Keratinocyte (primary cell): ENCODE results near the gene MARCHF7. TPM values are rescaled to one million over a fixed set of nuclear protein-coding genes. Genes with fewer than 3 reads are reported as not detected.
"Not testable (repeated sequence)": the region's sequence is repeated elsewhere in the genome, so short reads cannot be mapped to it uniquely, and the experiment has no call there.

Experiments
- DNase-seq: peaks from one replicate; pipeline ENCODE4 v3.0.0-alpha.2; 2011; ENCODE audit warnings: low read depth, missing footprints, low spot score
- FAIRE-seq: peaks from 2 replicates; lab custom pipeline; 2011; peaks lifted over from hg19 to GRCh38; lab: Jason Lieb, UNC
- H2AFZ ChIP-seq: 2 replicates; pipeline ENCODE4 v1.6.0; 2012; ENCODE audit warnings: low read length, control low read depth, inconsistent platforms; ENCODE audit not compliant: control insufficient read depth
- H3K27ac ChIP-seq: 2 replicates; pipeline ENCODE4 v1.5.1; 2011; ENCODE audit warnings: low read length; ENCODE audit not compliant: control insufficient read depth, insufficient read depth
- H3K27me3 ChIP-seq: 3 replicates; pipeline ENCODE4 v1.6.0; 2011; ENCODE audit warnings: low read length; ENCODE audit not compliant: control insufficient read depth, insufficient read depth; ENCODE audit errors: extremely low read depth
- H3K36me3 ChIP-seq, 2 experiments: 2 replicates in 1 of 2; 3 replicates in 1 of 2; pipeline ENCODE4 v1.5.1; 2011; ENCODE audit warnings: low read length in 2 of 2, mild to moderate bottlenecking in 1 of 2; ENCODE audit not compliant: control insufficient read depth in 2 of 2, insufficient read depth in 2 of 2; ENCODE audit errors: extremely low read depth in 1 of 2
- H3K4me1 ChIP-seq: 3 replicates; pipeline ENCODE4 v1.5.1; 2011; ENCODE audit warnings: low read length; ENCODE audit not compliant: control insufficient read depth, insufficient read depth; ENCODE audit errors: extremely low read depth
- H3K4me2 ChIP-seq: 3 replicates; pipeline ENCODE4 v1.6.0; 2011; ENCODE audit warnings: low read depth, low read length; ENCODE audit not compliant: control insufficient read depth, insufficient read depth; ENCODE audit errors: extremely low read depth
- H3K4me3 ChIP-seq, 3 experiments: fragments of 200-600 bp in 1 of 3; sonication (generic) in 1 of 3; 2 replicates in 2 of 3; 3 replicates in 1 of 3; pipeline ENCODE4 v1.5.1; 2011 to 2016; ENCODE audit warnings: low read length in 3 of 3, mild to moderate bottlenecking in 3 of 3, control low read depth in 2 of 3, inconsistent platforms in 1 of 3, low read depth in 1 of 3, mixed read lengths in 1 of 3, mixed run types in 1 of 3, moderate library complexity in 1 of 3; ENCODE audit not compliant: control insufficient read depth in 2 of 3, insufficient read depth in 2 of 3; ENCODE audit errors: extremely low read depth in 1 of 3
- H3K79me2 ChIP-seq: 2 replicates; pipeline ENCODE4 v1.6.0; 2012; ENCODE audit warnings: low read length; ENCODE audit not compliant: control insufficient read depth, insufficient read depth
- H3K9ac ChIP-seq: 3 replicates; pipeline ENCODE4 v1.6.0; 2011; ENCODE audit warnings: low read length; ENCODE audit not compliant: control insufficient read depth, insufficient read depth; ENCODE audit errors: extremely low read depth
- H3K9me1 ChIP-seq: 3 replicates; pipeline ENCODE4 v1.6.0; 2011; ENCODE audit warnings: low read length; ENCODE audit not compliant: control insufficient read depth, insufficient read depth; ENCODE audit errors: extremely low read depth
- H3K9me3 ChIP-seq: 2 replicates; pipeline ENCODE4 v1.5.1; 2012; ENCODE audit warnings: low read depth, low read length; ENCODE audit not compliant: control insufficient read depth
- H4K20me1 ChIP-seq: 3 replicates; pipeline ENCODE4 v1.6.0; 2011; ENCODE audit warnings: low read length; ENCODE audit not compliant: control insufficient read depth, insufficient read depth; ENCODE audit errors: extremely low read depth
- EZH2 ChIP-seq: IDR thresholded peaks from one replicate; pipeline ENCODE4 v1.6.1; 2012; ENCODE audit warnings: inconsistent platforms, mild to moderate bottlenecking, low read length, moderate library complexity
- dilution Hi-C: fragments of 300-500 bp; cut with MboI; formaldehyde crosslinking; loops from one replicate; pipeline ENCODE4 v1.7.0; 2020; ENCODE audit warnings: low sequenced_read_pairs; ENCODE audit not compliant: extremely low pct_ligation_motif_present
- polyA plus RNA-seq, 5 experiments: library from polyadenylated mRNA; depleted of rRNA in 3 of 5; stranded (reverse) in 3 of 5; stranded (forward) in 1 of 5; unstranded in 1 of 5; fragments of >200 nt; gene quantifications; 1 replicate in 1 of 5; 2 replicates in 3 of 5; 3 replicates in 1 of 5; pipeline versions ENCODE4 v1.2.1 to v1.2.3, GENCODE V29; 2011 to 2012; ENCODE audit warnings: missing spikeins in 2 of 5, low read depth in 1 of 5, low replicate concordance in 1 of 5
- TF ChIP-seq, protein P1 (sequence below), 3 experiments: IDR thresholded peaks in 1 of 3; conservative IDR thresholded peaks in 1 of 3; optimal IDR thresholded peaks in 1 of 3; 2 replicates in 2 of 3; 3 replicates in 1 of 3; pipeline versions ENCODE3 to v1.5.1; 2011; ENCODE audit warnings: low read length in 3 of 3, mild to moderate bottlenecking in 3 of 3, moderate library complexity in 2 of 3, control low read depth in 1 of 3, inconsistent platforms in 1 of 3; ENCODE audit not compliant: insufficient read depth in 2 of 3; ENCODE audit errors: extremely low read depth in 1 of 3

The MARCHF7 gene
- polyA plus RNA-seq, 1 donor (not counting 4 experiments of a cell fraction or from before 2014, with no cell fraction given), result 89.4 TPM

DNA sequence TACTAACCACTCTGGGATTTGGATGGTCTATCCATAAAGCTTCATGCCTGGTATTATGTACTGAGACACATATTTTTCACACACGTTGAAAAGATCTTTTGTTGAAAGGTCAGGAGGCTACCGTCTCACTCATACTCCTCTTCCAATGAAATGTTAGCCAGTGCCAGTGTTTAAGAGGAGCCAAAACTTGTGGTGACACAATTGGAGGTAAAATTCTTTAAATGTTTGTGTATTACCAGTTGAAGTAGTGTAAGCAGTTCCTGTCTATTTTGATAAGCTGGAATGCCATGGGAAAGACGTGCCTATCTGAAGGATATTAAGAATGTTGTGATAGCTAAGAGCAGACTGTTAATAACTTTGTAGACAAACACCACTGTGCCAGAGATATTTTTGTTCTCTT, 32.1 kb downstream of the MARCHF7 start:
- Histone ChIP-seq H3K79me2 (peaks cover 69% of the 10 kb centered on the region), H3K36me3 (peaks cover 13 to 21% of the 10 kb centered on the region in 2 experiments)
- dilution Hi-C loops, result no loop called here

DNA sequence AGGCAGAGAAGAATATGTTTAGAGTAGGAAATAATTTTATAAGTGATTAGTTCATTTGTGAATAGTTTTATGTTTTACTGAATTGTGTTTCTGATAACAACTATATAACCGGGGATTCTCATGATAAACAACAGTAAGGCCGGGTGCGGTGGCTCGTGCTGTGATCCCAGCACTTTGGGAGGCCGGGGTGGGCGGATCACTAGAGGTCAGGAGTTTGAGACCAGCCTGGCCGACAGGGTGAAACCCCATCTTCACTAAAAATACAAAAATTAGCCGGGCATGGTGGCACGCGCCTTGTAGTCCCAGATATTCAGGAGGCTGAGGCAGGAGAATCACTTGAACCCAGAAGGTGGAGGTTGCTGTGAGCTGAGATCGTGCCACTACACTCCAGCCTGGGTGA, 32.9 kb downstream of the MARCHF7 start:
- peaks cover 66% of the 10 kb centered on the region for H3K79me2 ChIP-seq
- H4K20me1 ChIP-seq, H3K4me3 ChIP-seq, H3K9me3 ChIP-seq, H3K9ac ChIP-seq, H3K27me3 ChIP-seq, H2AFZ ChIP-seq, DNase-seq, H3K27ac ChIP-seq, H3K9me1 ChIP-seq, H3K4me2 ChIP-seq, FAIRE-seq, H3K4me1 ChIP-seq, dilution Hi-C loops: not testable (repeated sequence)
- H3K36me3 ChIP-seq, result peaks cover 13 to 22% of the 10 kb centered on the region in 2 experiments

More for the DNA sequence above, 32.1 kb downstream of the MARCHF7 start:
- H3K9me3 ChIP-seq, result no peaks in the 10 kb centered on the region
- H3K9ac ChIP-seq, result no peak overlapping the region
- no peak for FAIRE-seq
- H3K27ac ChIP-seq, result no peak overlapping the region
- no peaks in the 10 kb centered on the region for H3K9me1 ChIP-seq
- H2AFZ ChIP-seq, result no peak overlapping the region
- TF ChIP-seq EZH2, result no peak
- TF ChIP-seq, protein P1, sequence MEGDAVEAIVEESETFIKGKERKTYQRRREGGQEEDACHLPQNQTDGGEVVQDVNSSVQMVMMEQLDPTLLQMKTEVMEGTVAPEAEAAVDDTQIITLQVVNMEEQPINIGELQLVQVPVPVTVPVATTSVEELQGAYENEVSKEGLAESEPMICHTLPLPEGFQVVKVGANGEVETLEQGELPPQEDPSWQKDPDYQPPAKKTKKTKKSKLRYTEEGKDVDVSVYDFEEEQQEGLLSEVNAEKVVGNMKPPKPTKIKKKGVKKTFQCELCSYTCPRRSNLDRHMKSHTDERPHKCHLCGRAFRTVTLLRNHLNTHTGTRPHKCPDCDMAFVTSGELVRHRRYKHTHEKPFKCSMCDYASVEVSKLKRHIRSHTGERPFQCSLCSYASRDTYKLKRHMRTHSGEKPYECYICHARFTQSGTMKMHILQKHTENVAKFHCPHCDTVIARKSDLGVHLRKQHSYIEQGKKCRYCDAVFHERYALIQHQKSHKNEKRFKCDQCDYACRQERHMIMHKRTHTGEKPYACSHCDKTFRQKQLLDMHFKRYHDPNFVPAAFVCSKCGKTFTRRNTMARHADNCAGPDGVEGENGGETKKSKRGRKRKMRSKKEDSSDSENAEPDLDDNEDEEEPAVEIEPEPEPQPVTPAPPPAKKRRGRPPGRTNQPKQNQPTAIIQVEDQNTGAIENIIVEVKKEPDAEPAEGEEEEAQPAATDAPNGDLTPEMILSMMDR (optimal IDR thresholded peaks at IDR 0.05 in 1 of 3, IDR thresholded peaks at IDR 0.05 in 1 of 3, conservative IDR thresholded peaks at IDR 0.05 in 1 of 3; ENCODE audit: extremely low read depth in 1 of 3, insufficient read depth in 2 of 3, low read length in 3 of 3), result no peak
- no peak overlapping the region for H3K4me2 ChIP-seq
- no peak for DNase-seq
- no peak overlapping the region for H3K4me3 ChIP-seq
- H3K27me3 ChIP-seq, result no peaks in the 10 kb centered on the region
- H4K20me1 ChIP-seq, result peaks cover 7% of the 10 kb centered on the region
- H3K4me1 ChIP-seq, result no peaks in the 10 kb centered on the region

DNA sequence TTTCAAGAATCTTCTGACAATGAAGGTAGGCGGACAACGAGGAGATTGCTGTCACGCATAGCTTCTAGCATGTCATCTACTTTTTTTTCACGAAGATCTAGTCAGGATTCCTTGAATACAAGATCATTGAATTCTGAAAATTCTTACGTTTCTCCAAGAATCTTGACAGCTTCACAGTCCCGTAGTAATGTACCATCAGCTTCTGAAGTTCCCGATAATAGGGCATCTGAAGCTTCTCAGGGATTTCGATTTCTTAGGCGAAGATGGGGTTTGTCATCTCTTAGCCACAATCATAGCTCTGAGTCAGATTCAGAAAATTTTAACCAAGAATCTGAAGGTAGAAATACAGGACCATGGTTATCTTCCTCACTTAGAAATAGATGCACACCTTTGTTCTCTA, 35.8 kb downstream of the MARCHF7 start:
- no peak overlapping the region for H3K9ac ChIP-seq
- FAIRE-seq (peak; percentile 34), DNase-seq (no peak)
- no peaks in the 10 kb centered on the region for H3K9me1 ChIP-seq
- peaks cover 4% of the 10 kb centered on the region for H4K20me1 ChIP-seq
- dilution Hi-C loops, result no loop called here
- no peaks in the 10 kb centered on the region for H3K4me1 ChIP-seq
- TF ChIP-seq, protein P1 (optimal IDR thresholded peaks at IDR 0.05 in 1 of 3, IDR thresholded peaks at IDR 0.05 in 1 of 3, conservative IDR thresholded peaks at IDR 0.05 in 1 of 3; ENCODE audit: extremely low read depth in 1 of 3, insufficient read depth in 2 of 3, low read length in 3 of 3), result no peak
- no peak for TF ChIP-seq EZH2
- H3K4me2 ChIP-seq, result no peak overlapping the region
- peaks cover 63% of the 10 kb centered on the region for H3K79me2 ChIP-seq
- H3K36me3 ChIP-seq, result peaks cover 18 to 27% of the 10 kb centered on the region in 2 experiments
- H3K4me3 ChIP-seq, result no peak overlapping the region
- H2AFZ ChIP-seq, result no peak overlapping the region
- H3K27me3 ChIP-seq, result no peaks in the 10 kb centered on the region
- H3K9me3 ChIP-seq, result no peaks in the 10 kb centered on the region
- H3K27ac ChIP-seq, result no peak overlapping the region
